Measurements from ENCODE around the gene CAMKMT.

The CAMKMT gene

GRCh38 chr2:44740678-44741077 lies 378.9 kb downstream of the CAMKMT start:
- Histone ChIP-seq H3K36me3 (ENCODE audit: low read depth) (no peaks in the 10 kb centered on the region), H3K27ac (ENCODE audit: poor library complexity, severe bottlenecking) (no peak overlapping the region), H3K4me3 (ENCODE audit: severe bottlenecking) (no peak overlapping the region), H3K9me3 (ENCODE audit: severe bottlenecking) (peaks cover 5% of the 10 kb centered on the region), H3K27me3 (ENCODE audit: insufficient read depth, poor library complexity, severe bottlenecking) (no peaks in the 10 kb centered on the region), H3K4me1 (ENCODE audit: insufficient read depth, poor library complexity, severe bottlenecking) (no peaks in the 10 kb centered on the region)
- no peak for TF ChIP-seq CTCF (IDR thresholded peaks at IDR 0.05; ENCODE audit: poor library complexity, severe bottlenecking)
- ATAC-seq (ENCODE audit: low read depth) (no peak), DNase-seq (ENCODE audit: low spot score) (no peak)

- ATAC-seq (ENCODE audit: low read depth) (no peak), DNase-seq (ENCODE audit: low spot score) (no peak)
- Histone ChIP-seq H3K27ac (ENCODE audit: poor library complexity, severe bottlenecking) (no peak overlapping the region), H3K4me3 (ENCODE audit: severe bottlenecking) (no peak overlapping the region), H3K27me3 (ENCODE audit: insufficient read depth, poor library complexity, severe bottlenecking) (no peaks in the 10 kb centered on the region), H3K36me3 (ENCODE audit: low read depth) (no peaks in the 10 kb centered on the region), H3K9me3 (ENCODE audit: severe bottlenecking) (peaks cover 2% of the 10 kb centered on the region), H3K4me1 (ENCODE audit: insufficient read depth, poor library complexity, severe bottlenecking) (no peaks in the 10 kb centered on the region)
- no peak for TF ChIP-seq CTCF (IDR thresholded peaks at IDR 0.05; ENCODE audit: poor library complexity, severe bottlenecking)
These were observed 379.8 kb downstream of the CAMKMT start for GRCh38 chr2:44741507-44741906.

GRCh38 chr2:44742057-44742456 lies 380.3 kb downstream of the CAMKMT start:
- ATAC-seq (ENCODE audit: low read depth), result no peak
- H3K27ac ChIP-seq (ENCODE audit: poor library complexity, severe bottlenecking), result no peak overlapping the region
- H3K9me3 ChIP-seq (ENCODE audit: severe bottlenecking), result no peaks in the 10 kb centered on the region
- H3K36me3 ChIP-seq (ENCODE audit: low read depth), result no peaks in the 10 kb centered on the region
- no peak for DNase-seq (ENCODE audit: low spot score)
- no peak for TF ChIP-seq CTCF (IDR thresholded peaks at IDR 0.05; ENCODE audit: poor library complexity, severe bottlenecking)
- H3K4me1 ChIP-seq (ENCODE audit: insufficient read depth, poor library complexity, severe bottlenecking), result peaks cover 2% of the 10 kb centered on the region
- H3K4me3 ChIP-seq (ENCODE audit: severe bottlenecking), result no peak overlapping the region
- H3K27me3 ChIP-seq (ENCODE audit: insufficient read depth, poor library complexity, severe bottlenecking), result no peaks in the 10 kb centered on the region

GRCh38 chr2:44743473-44743872 lies 381.7 kb downstream of the CAMKMT start:
- ATAC-seq (ENCODE audit: low read depth) (no peak), DNase-seq (ENCODE audit: low spot score) (no peak)
- Histone ChIP-seq H3K27me3 (ENCODE audit: insufficient read depth, poor library complexity, severe bottlenecking) (no peaks in the 10 kb centered on the region), H3K27ac (ENCODE audit: poor library complexity, severe bottlenecking) (no peak overlapping the region), H3K4me3 (ENCODE audit: severe bottlenecking) (no peak overlapping the region), H3K36me3 (ENCODE audit: low read depth) (no peaks in the 10 kb centered on the region), H3K9me3 (ENCODE audit: severe bottlenecking) (no peaks in the 10 kb centered on the region), H3K4me1 (ENCODE audit: insufficient read depth, poor library complexity, severe bottlenecking) (peaks cover 6% of the 10 kb centered on the region)
- TF ChIP-seq CTCF (IDR thresholded peaks at IDR 0.05; ENCODE audit: poor library complexity, severe bottlenecking), result no peak

- H3K27ac ChIP-seq (ENCODE audit: poor library complexity, severe bottlenecking), result no peak overlapping the region
- no peak overlapping the region for H3K4me3 ChIP-seq (ENCODE audit: severe bottlenecking)
- DNase-seq (ENCODE audit: low spot score) (no peak), ATAC-seq (ENCODE audit: low read depth) (no peak)
- TF ChIP-seq CTCF (IDR thresholded peaks at IDR 0.05; ENCODE audit: poor library complexity, severe bottlenecking), result no peak
- H3K27me3 ChIP-seq (ENCODE audit: insufficient read depth, poor library complexity, severe bottlenecking), result no peaks in the 10 kb centered on the region
- H3K9me3 ChIP-seq (ENCODE audit: severe bottlenecking), result no peaks in the 10 kb centered on the region
- H3K4me1 ChIP-seq (ENCODE audit: insufficient read depth, poor library complexity, severe bottlenecking), result peaks cover 6% of the 10 kb centered on the region
- H3K36me3 ChIP-seq (ENCODE audit: low read depth), result no peaks in the 10 kb centered on the region
These were observed 383.5 kb downstream of the CAMKMT start for GRCh38 chr2:44744961-44745892.

Measured in RWPE2 (cell line).